Measurements from ENCODE around the gene COL9A2. TPM values are rescaled to one million over a fixed set of nuclear protein-coding genes. Genes with fewer than 3 reads are reported as not detected.

The COL9A2 gene
- polyA plus RNA-seq, 1 donor from 2014 or later, result 2.3 TPM

DNA sequence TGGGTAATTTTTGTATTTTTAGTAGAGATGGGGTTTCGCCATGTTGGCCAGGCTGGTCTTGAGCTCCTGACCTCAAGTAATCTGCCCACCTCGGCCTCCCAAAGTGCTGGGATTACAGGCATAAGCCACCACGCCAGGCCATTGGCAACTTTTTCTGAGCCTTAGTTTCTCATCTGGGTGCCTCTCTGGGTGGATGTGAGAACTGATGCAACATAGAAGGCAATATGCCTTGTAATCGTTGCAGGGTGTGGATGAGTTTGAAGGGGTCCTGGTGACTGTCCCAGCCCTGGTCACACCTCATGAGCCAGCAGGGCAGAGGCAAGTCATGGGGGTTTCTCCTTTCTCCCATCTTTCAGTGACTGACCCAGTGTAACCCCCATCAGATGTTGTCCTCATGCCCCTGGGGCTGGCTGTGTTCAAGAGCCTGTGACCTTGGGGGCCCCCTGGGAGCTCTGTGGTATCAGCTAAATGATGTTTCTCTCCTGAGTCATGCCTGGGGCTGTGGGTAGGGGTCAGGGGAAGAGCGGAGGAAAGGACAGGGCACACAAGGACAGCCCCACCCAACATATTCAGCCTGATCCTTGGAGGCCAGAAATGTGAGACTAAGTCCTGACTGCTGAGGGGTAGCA, 3.6 kb downstream of the COL9A2 start:
- peaks cover 38% of the 10 kb centered on the region for H3K27me3 ChIP-seq (ENCODE audit: insufficient read depth, low read depth, low read length)
- H4K20me1 ChIP-seq (ENCODE audit: insufficient read depth), result no peaks in the 10 kb centered on the region
- TF ChIP-seq, protein P1, sequence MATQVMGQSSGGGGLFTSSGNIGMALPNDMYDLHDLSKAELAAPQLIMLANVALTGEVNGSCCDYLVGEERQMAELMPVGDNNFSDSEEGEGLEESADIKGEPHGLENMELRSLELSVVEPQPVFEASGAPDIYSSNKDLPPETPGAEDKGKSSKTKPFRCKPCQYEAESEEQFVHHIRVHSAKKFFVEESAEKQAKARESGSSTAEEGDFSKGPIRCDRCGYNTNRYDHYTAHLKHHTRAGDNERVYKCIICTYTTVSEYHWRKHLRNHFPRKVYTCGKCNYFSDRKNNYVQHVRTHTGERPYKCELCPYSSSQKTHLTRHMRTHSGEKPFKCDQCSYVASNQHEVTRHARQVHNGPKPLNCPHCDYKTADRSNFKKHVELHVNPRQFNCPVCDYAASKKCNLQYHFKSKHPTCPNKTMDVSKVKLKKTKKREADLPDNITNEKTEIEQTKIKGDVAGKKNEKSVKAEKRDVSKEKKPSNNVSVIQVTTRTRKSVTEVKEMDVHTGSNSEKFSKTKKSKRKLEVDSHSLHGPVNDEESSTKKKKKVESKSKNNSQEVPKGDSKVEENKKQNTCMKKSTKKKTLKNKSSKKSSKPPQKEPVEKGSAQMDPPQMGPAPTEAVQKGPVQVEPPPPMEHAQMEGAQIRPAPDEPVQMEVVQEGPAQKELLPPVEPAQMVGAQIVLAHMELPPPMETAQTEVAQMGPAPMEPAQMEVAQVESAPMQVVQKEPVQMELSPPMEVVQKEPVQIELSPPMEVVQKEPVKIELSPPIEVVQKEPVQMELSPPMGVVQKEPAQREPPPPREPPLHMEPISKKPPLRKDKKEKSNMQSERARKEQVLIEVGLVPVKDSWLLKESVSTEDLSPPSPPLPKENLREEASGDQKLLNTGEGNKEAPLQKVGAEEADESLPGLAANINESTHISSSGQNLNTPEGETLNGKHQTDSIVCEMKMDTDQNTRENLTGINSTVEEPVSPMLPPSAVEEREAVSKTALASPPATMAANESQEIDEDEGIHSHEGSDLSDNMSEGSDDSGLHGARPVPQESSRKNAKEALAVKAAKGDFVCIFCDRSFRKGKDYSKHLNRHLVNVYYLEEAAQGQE (IDR thresholded peaks at IDR 0.05; ENCODE audit: borderline replicate concordance), result no peak
- TF ChIP-seq TAF1 (IDR thresholded peaks at IDR 0.05; ENCODE audit: low read depth), result no peak
- TF ChIP-seq EZH2 (IDR thresholded peaks at IDR 0.05; ENCODE audit: borderline replicate concordance, insufficient read depth, low read length, poor library complexity, severe bottlenecking), result no peak
- TF ChIP-seq MXI1 (conservative IDR thresholded peaks at IDR 0.05; ENCODE audit: poor library complexity, severe bottlenecking), result no peak
- TF ChIP-seq EP300 (conservative IDR thresholded peaks at IDR 0.05; ENCODE audit: poor library complexity, severe bottlenecking), result no peak
- TF ChIP-seq SMC3 (conservative IDR thresholded peaks at IDR 0.05; ENCODE audit: poor library complexity), result no peak
- TF ChIP-seq POLR2AphosphoS5 (IDR thresholded peaks at IDR 0.05), result no peak
- no peaks in the 10 kb centered on the region for H3F3A ChIP-seq (ENCODE audit: insufficient read depth, low read length, poor library complexity, severe bottlenecking)
- H3K27ac ChIP-seq (ENCODE audit: low read length), result no peak overlapping the region
- no peaks in the 10 kb centered on the region for H3K9me3 ChIP-seq (ENCODE audit: low read length)
- no peak overlapping the region for H3K9ac ChIP-seq (ENCODE audit: low read length)
- H2AFZ ChIP-seq (ENCODE audit: low read depth, low read length), result no peak overlapping the region
- H3K4me2 ChIP-seq (ENCODE audit: low read length), result no peak overlapping the region
- H3K79me2 ChIP-seq (replicated peaks; ENCODE audit: insufficient read depth, low read length), result no peaks in the 10 kb centered on the region
- H3K36me3 ChIP-seq (ENCODE audit: insufficient read depth, low read length), result no peaks in the 10 kb centered on the region
- no peaks in the 10 kb centered on the region for H3K9me2 ChIP-seq (ENCODE audit: insufficient read depth, low read length)
- H3K4me3 ChIP-seq (ENCODE audit: low read length), result no peak overlapping the region

DNA sequence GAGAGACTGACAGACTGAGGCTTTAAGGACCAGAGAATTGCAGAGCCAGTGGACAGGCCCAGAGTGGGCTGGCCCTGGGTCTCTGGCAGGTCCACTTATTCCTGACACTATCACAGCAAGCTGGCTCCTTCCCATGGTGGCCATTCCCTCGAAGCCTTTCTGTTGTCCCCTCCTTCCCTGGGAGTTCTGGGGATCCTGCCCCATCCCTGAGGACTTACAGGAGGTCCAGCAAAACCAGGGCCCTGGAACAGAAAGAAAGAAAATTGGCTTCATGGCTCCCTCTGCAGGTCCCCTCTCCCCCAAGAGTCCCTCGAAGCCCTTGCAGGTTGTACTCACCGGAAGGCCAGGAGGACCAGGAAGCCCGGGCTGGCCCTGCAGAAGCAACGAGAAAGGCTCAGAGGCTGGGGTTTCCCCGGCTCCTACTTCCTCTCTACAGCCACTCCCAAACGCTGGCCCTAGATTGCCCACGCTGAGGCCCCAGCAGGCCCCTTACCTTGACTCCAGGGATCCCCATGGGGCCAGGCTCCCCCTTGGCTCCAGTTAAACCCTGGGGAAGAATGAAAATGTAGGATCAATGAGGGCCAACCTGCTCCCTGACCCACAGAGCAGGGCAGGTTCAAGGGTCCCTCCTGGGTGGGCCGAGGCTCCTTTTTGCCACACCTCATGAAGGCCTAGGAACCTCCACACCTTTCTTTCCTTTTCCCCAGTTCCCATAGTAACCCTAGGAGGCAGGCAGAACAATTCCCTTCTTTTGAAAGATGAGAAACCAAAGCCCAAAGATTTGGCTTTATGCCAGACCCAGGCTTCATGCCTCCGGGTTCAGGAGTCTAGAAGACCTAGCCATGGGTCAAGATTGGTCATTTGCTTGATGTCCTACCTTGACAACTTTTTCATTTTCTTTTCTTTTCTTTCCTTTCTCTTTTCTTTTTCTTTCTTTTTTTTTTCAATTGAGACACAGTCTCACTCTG, 4.6 kb downstream of the COL9A2 start:
- H4K20me1 ChIP-seq (ENCODE audit: insufficient read depth), result no peaks in the 10 kb centered on the region
- H3F3A ChIP-seq (ENCODE audit: insufficient read depth, low read length, poor library complexity, severe bottlenecking), result no peaks in the 10 kb centered on the region
- H3K9me3 ChIP-seq (ENCODE audit: low read length), result no peaks in the 10 kb centered on the region
- H3K9ac ChIP-seq (ENCODE audit: low read length), result no peak overlapping the region
- no peaks in the 10 kb centered on the region for H3K79me2 ChIP-seq (replicated peaks; ENCODE audit: insufficient read depth, low read length)
- no peak overlapping the region for H3K4me3 ChIP-seq (ENCODE audit: low read length)
- H2AFZ ChIP-seq (ENCODE audit: low read depth, low read length), result no peak overlapping the region
- no peaks in the 10 kb centered on the region for H3K9me2 ChIP-seq (ENCODE audit: insufficient read depth, low read length)
- H3K27me3 ChIP-seq (ENCODE audit: insufficient read depth, low read depth, low read length), result peaks cover 31% of the 10 kb centered on the region
- H3K4me2 ChIP-seq (ENCODE audit: low read length), result no peak overlapping the region
- TF ChIP-seq EZH2 (IDR thresholded peaks at IDR 0.05; ENCODE audit: borderline replicate concordance, insufficient read depth, low read length, poor library complexity, severe bottlenecking), result no peak
- TF ChIP-seq, protein P1 (IDR thresholded peaks at IDR 0.05; ENCODE audit: borderline replicate concordance), result no peak
- no peak for TF ChIP-seq MXI1 (conservative IDR thresholded peaks at IDR 0.05; ENCODE audit: poor library complexity, severe bottlenecking)
- no peak for TF ChIP-seq RAD21 (conservative IDR thresholded peaks at IDR 0.05)
- TF ChIP-seq POLR2AphosphoS5 (IDR thresholded peaks at IDR 0.05), result no peak
- no peak for TF ChIP-seq EP300 (conservative IDR thresholded peaks at IDR 0.05; ENCODE audit: poor library complexity, severe bottlenecking)
- TF ChIP-seq SMC3 (conservative IDR thresholded peaks at IDR 0.05; ENCODE audit: poor library complexity), result no peak
- no peak for TF ChIP-seq TAF1 (IDR thresholded peaks at IDR 0.05; ENCODE audit: low read depth)
- TF ChIP-seq CTCF (IDR thresholded peaks at IDR 0.05; ENCODE audit: poor library complexity, severe bottlenecking), result no peak
- no peaks in the 10 kb centered on the region for H3K36me3 ChIP-seq (ENCODE audit: insufficient read depth, low read length)
- H3K27ac ChIP-seq (ENCODE audit: low read length), result no peak overlapping the region

Data from neural cell (in vitro differentiated cells).